HL-60/S4 (cell line): Measurements from ENCODE around the gene TLR3.

Experiments
- in situ Hi-C: fragments of 300-500 bp; cut with MboI; formaldehyde crosslinking; loops from 2 replicates; pipeline ENCODE4 v1.14.3; 2022; ENCODE audit warnings: low sequenced_read_pairs

Gene TLR3

GRCh38 chr4:186104114-186104889, 35.3 kb downstream of the TLR3 start, which contains the start of gene FAM149A:
TSS of gene FAM149A (plus strand) at chr4:186104704.
- in situ Hi-C loops: no loop called here

DNA sequence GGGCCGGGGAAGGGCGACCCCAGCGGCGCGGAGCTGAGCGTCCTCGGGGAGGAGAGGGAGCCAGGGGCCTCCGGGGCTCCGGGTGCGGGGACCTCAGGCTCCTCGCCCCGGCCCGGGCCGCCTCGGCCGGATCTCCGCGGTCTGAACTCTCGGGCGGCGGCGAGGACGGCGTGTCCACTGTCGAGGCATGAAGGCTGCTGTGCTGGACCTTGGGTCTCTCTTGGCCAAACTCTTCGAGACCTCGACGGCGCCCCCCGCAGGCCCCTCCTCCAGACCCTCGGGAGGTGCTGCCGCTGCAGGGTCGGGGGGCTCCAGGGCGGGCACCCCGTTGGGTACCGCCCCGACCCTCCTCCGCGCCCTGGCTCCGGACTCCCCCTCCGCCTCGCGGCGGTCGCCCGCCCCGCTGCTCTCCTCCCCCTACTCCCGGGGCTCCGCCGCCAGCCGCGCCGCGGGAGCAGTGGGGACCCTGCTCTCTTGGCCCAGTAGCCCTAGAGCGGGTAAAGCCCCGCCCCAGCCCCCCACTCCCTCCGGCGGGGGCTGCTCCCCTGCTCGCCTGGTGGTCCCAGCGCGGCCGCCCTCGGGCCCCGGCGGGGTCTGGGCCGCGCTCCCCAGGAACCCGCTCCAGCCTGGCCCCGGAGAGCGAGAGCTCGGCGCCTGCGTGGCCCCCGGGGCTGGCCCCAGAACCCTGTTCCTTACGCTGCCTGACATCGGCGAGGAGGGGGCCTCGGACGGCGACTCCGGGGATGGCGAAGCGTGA, 36.1 kb downstream of the TLR3 start:
- in situ Hi-C loops: no loop called here

- in situ Hi-C loops: no loop called here
Measured at GRCh38 chr4:186105647-186106321, 36.8 kb downstream of the TLR3 start.

GRCh38 chr4:186107947-186108346, 39.0 kb downstream of the TLR3 start:
- in situ Hi-C loops: no loop called here

GRCh38 chr4:186108391-186108790, 39.4 kb downstream of the TLR3 start:
- in situ Hi-C loops: no loop called here

- in situ Hi-C loops: no loop called here
Measured at GRCh38 chr4:186109245-186109644, 40.3 kb downstream of the TLR3 start.

DNA sequence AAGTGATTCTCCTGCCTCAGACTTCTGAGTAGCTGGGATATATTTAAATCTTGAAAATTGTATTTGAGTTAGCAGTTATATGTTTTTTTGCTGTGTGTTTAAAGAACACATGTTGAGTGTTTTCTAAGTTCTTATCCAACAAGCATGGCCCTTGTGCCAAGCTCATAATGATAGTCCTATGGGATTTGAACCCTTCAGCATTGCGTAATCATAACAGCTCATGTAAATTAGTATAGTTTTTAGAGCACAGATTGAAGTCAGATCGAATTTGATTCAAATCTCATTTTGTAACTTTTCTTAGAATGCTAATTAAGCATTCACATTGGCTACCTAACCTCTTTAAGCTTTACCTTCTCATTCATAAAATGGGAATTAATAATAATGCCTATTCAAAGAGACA, 47.7 kb downstream of the TLR3 start:
- in situ Hi-C loops: no loop called here

GRCh38 chr4:186118582-186118981, 49.6 kb downstream of the TLR3 start:
- in situ Hi-C loops: no loop called here

- in situ Hi-C loops: no loop called here
Measured at GRCh38 chr4:186121057-186121456, 52.1 kb downstream of the TLR3 start.

GRCh38 chr4:186128842-186129241, 59.9 kb downstream of the TLR3 start:
- in situ Hi-C loops: no loop called here

DNA sequence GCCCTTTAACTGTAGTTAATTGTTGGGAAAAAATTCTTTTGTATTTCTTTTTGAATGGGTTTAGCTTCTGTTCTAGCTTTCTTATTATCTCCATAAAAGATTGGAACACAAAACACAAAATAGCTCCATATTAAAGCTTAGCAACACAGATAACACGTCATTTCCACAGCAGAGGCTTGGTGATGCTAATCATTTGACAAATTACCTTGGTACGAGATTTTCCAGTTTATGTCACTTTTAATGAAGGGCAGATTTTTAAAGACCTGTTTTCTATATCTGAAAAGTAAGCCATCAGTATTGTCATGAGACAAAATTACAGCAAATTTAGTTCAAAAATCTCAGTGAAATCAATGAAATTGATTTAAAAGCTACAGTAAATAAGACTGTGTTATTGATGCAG, 63.0 kb downstream of the TLR3 start:
- in situ Hi-C loops: no loop called here

GRCh38 chr4:186132577-186133242, 63.8 kb downstream of the TLR3 start:
- in situ Hi-C loops: no loop called here

DNA sequence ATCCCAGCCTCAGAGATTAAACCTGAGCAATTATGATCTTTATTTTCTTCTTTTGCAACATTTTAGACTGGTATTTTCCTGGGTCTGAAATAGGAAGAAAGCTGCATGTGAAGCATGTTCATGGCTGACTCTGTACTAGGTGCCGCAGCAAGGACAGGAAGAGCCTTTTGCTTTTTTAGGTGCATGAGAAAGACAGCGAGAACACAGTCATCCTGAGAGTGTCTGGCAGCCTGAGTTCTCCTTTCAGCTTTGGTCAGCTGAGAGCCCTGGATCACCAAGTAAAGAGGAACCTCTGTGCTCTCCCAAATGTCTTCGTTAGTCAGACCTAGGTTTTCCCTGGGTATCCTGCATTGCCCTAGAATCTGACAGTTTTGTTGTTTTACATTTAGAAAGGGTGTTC, 65.3 kb downstream of the TLR3 start:
- in situ Hi-C loops: no loop called here

DNA sequence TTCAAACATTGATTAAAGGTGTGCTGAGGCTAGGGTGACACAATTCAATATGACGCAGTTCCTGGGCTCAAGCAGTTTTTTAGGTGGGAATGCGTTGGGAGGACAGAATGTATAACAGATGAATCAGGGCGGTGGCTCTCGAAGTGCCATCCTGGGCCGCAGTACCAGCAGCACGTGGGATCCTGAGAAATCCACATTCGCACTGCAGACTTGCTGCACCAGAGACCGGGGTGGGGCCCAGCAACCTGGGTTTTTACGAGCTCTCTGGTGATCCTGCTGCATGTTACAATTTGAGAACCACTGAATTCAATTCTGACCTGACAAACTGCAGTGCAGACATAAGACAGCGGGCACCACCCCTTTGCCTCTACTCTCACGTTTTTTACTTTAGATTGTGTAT, 65.9 kb downstream of the TLR3 start:
- in situ Hi-C loops: no loop called here

- in situ Hi-C loops: no loop called here
Measured at GRCh38 chr4:186137196-186137794, 68.3 kb downstream of the TLR3 start.
